ENCODE data around the gene SEMA4D. TPM values are rescaled to one million over a fixed set of nuclear protein-coding genes. Genes with fewer than 3 reads are reported as not detected.
"Not testable (repeated sequence)": the region's sequence is repeated elsewhere in the genome, so short reads cannot be mapped to it uniquely, and the experiment has no call there.

SEMA4D gene
- total RNA-seq, 2 donors from 2014 or later = 18.9 to 21.2 TPM

DNA sequence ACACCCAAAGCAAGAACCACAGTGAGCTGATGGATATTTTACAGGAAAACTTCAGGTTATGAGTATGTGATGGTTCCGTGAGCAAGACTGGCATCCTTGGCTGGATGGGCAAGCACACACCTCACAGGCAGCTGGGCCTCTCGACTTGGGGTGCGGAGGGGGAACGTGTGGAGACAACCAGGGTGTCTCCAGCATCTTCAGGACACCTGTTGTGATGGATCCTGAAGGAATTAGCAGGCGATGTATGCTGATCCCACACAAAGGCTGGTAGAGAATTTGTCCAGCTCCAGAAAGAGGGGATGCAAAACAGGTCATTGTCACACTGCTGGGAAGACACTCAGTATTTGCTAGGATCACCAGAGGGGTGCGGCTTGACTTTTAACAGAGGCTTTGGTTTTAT lies 136.9 kb downstream of the SEMA4D start:
- intact Hi-C loops (cut with DNase I, micrococcal nuclease) = no loop called here
- no peak for DNase-seq
- no peak for ATAC-seq

DNA sequence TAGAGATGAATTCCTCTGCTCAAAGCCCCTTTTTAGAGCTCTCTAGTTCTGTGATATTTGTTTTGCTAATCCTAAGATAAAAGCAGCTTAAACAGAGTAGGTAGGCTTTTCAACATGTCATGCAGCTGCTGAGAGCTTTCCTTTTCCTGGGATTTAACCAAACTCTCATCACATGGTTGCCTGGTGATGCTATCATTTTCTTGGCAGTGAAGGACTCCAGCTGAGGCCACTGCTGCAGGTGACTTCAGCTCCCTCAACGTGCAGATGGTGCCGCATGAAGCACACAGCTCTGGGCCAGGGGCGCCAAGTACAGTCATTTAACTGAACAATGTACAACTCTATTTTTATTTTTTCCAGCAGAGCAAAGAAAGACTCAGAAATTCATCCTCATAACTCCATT lies 137.4 kb downstream of the SEMA4D start:
- intact Hi-C loops (cut with DNase I, micrococcal nuclease) = no loop called here
- no peak for DNase-seq
- no peak for ATAC-seq

DNA sequence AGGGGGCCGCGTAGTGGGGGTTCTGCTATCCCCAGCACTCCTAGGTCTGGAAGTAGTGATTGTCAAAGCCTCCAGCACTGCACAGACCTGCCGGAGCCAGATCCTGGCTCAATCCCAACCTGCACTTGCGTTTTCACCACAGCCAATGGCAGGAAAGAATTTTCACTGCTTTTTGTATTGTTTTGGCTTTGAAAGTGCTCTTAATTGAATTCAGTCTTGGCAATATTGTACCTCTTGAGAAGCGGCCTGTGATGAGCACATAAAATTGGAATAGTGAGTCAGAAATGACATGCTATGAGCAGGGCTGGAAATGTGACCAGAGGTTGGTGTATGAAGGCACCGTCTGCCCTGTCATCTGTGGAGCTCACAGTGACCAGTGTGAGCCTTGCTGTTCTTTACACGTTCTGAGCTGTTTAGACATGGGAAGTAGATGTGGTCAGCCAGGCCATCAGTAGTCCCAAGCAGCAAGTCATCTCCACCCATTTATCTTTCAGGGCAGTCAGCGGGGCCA lies 138.1 kb downstream of the SEMA4D start:
- DNase-seq = no peak
- intact Hi-C loops (cut with DNase I, micrococcal nuclease) = no loop called here

DNA sequence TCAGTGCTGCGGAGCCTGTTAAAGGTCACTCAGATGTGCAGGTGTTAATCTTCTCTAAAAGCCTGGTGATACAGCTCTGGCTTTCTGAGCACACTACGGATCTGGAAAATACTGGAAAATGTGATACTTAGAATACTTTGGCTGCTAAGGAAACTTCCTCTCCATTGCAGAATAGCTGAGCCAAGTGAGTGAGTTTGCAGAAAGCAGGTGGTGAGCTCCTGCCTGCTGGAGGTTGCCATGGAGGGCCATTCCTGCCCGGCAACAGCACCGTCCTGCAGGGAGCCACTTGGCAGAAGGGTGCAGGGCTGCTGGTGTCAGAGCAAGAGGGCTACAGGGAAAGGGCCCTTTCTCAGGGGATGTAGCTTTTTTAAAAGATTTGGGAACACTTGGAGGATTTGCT lies 138.9 kb downstream of the SEMA4D start:
- intact Hi-C loops (cut with DNase I, micrococcal nuclease) = no loop called here
- DNase-seq (no peak), ATAC-seq (no peak)

More for the DNA sequence above, 138.1 kb downstream of the SEMA4D start:
- no peak for ATAC-seq

DNA sequence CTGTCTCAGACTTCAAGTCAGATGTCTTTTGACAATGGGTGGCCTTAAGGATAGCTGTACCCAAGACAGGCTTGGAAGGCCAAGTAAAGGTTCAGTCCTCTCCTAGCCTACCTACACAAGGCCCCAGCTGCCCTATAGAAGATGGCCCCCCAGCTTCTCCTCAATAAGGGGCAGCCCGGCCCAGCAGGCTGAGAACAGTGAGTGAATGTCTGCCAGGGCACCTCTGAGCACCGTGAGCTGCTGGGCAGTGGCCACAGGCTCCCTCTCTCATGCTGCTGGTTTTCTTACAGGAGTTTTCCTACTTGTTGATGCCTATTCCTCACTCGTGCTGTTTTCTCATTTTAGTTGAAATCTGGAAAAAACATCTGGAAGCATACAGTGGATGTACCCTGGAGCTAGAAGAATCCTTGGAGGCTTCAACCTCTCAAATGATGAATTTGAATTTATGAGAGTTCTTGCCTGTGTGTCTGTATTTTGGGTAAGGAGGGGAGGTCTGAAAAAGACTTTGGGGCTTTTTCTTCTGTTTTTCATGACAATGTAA lies 139.5 kb downstream of the SEMA4D start:
- DNase-seq = no peak
- intact Hi-C loops (cut with DNase I, micrococcal nuclease) = no loop called here
- ATAC-seq = no peak

DNA sequence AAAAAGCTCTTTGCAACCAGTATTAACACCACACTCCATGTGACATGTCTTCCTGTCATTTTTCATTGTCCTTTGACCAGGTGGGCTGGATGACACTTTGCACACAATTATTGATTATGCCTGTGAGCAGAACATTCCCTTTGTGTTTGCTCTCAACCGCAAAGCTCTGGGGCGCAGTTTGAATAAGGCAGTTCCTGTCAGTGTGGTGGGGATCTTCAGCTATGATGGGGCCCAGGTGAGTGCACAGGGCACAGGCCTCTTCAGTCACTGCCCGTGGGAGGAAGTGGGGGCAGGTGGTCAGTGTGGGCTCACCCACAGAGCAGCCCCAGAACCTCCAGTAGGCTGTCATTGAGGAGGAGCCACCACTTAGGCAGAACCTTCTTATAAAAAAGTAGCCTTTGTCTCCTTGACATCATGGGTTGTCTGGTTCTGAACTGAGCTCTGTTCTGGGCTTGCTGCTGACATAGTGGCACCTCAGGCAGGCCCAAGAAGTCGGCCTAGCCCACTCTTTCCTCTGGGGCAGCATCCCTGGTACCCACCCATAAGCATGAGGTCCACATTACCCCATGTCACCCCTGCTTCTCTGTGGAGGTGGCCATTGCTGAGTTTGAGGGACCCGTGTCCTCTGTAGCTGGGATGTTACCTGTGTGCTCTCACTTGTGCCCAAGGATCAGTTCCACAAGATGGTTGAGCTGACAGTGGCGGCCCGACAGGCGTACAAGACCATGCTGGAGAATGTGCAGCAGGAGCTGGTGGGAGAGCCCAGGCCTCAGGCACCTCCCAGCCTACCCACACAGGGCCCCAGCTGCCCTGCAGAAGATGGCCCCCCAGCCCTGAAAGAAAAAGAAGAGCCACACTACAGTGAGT lies 140.3 kb downstream of the SEMA4D start:
- DNase-seq (no peak), ATAC-seq (peak; percentile 17)
- intact Hi-C loops (cut with DNase I, micrococcal nuclease) = no loop called here

DNA sequence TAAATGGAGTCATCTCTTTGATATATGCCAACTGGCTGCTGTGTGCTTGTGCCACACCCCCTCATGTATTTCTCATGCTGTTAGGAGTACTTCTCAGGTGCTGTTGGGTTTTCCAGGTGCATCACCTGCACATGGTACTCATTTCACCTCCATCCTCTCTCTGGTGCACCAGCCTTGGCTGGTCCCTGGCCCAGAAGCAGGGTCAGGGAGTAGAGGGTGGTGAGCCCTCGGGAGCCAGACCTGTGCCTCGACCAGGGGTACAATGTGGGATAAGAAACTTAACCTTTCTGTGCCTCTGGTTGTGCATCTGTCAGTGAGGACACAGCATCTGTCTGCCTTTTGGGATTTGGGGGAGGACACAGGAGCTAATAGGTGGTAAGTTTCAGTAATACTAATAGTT lies 141.1 kb downstream of the SEMA4D start:
- ATAC-seq = no peak
- intact Hi-C loops (cut with DNase I, micrococcal nuclease) = no loop called here

DNA sequence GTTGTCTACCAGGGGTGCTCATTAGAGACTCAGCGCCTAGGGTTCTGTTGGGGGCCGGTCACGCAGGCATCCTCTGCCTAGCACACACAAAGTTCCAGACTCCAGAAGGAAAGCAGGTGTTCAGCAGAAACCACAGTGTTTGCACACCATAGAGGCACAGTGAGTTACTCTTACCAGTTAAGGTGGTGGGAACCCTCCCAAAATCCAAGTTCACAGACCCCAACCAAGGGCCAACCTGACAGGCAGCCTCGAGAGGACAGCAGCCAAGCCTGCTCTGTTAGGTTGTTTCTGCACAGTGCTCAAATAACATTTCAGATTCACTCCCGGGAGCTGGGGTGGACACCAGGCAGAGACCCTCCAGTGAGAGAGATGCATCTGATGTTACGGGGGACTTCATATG lies 143.4 kb downstream of the SEMA4D start:
- ATAC-seq (no peak), DNase-seq (no peak)
- intact Hi-C loops (cut with DNase I, micrococcal nuclease) = no loop called here

More for the DNA sequence above, 141.1 kb downstream of the SEMA4D start:
- DNase-seq = no peak

DNA sequence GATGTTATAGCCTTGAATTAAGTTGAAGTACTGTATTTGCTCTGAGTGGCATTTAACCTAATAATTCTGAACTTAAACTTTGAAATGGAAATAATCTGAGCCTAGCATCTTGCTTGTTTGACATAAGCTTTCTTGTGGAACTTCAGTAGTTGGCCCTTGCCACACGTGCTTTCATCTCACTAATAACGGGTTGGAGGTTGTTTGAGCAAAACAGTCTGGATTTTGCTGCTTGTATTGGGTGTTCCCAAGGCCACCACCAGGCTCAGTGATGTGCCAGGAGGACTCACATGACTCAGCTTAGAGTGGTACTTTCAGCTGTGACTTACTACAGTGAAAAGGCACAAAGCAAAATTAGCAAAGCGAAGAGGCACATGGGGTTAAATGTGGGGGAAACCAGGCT lies 143.9 kb downstream of the SEMA4D start:
- no peak for DNase-seq
- ATAC-seq = no peak

DNA sequence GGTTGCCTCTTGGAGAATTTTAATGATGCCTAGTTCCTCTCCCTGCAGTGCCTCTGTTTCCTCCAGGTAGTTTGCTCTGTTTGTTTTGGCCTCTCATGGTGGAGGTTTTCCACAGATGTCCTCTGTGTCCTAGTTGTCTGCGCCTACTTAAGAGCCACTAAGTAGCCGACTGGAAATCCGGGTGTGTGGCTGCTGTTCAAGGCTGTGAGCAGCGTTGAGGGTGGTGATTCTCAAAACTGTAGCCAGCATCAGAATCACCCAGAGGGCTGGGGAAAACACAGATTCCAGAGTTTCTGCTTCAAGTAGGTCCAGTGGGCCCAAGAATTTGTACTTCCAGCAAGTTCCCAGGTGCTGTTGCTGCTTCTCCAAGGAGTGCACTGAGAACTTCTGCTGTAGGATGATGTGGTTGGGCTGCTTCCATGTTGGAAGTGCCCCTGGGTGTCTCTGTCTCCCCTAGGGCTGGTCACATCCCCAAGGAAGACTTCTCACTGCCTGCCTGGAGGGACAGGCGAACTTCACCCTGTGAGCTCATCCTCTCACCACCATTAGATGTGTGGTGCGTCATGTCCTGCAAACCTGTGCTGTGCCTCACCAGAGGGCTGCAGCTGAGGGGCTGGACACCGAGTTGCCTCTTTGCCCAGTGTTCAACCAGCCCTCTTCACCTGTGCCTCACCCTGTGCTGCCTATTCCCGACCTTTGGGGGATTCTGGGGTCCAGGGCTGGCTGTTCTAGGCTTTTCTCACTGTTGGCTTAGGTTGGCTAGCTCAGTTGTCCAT lies 144.9 kb downstream of the SEMA4D start:
- DNase-seq (no peak), ATAC-seq (no peak)
- intact Hi-C loops (cut with DNase I, micrococcal nuclease) = no loop called here

More for the DNA sequence above, 143.9 kb downstream of the SEMA4D start:
- intact Hi-C loops (cut with DNase I, micrococcal nuclease) = no loop called here

DNA sequence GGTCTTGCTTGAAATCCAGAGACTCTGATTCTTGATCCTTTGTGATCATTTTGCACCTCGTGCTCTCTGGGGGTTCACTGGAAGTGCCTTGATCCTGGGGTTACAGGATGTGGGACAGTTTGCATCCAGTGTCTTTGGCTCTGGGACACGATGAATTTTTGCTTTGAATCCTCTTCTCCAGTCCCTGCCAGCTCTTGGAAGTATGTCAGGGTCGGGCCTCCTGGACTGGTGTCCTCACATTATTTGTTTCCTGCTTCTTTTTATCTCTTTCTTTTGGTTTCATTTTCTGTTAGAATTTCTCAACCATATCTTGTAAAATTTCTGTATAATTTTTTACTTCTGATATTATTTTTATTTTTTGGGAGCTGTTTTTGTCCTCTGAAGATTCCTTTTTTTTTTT lies 145.5 kb downstream of the SEMA4D start:
- intact Hi-C loops (cut with DNase I, micrococcal nuclease) = no loop called here
- DNase-seq (no peak), ATAC-seq (no peak)

DNA sequence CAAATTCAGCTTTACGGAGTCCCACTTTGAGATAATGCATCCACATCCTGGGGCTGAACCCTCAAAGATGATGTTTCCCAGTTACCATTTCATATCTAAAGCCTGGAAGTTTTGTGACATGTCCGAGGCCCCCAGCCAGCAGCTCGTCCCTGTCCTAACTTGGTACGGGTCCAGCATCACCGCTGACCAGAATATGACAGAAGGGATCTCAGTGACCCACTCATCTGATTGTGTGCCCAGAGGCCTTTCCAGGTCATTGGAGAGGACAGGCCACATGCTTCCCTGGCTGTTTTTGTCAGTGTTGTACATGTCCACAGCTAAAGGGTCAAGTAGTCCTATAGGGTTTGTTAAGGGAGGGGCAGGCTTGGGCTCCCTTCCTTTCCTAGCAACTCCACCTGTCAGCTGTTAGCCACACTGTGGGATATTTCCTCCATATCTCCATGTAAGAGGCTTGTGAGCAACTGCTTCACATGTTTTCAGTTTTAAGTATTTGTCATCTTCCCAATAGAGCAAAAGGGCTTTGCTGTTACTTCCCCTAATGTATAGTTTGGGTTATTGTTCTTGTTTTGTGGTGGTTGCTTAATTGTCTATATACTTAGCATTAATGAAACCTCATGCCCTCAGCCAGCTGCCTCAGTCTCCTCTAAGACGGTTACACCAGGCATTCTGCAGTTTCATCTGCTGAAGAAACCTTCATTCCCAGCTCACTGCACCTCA lies 146.2 kb downstream of the SEMA4D start:
- DNase-seq (no peak), ATAC-seq (no peak)
- intact Hi-C loops (cut with DNase I, micrococcal nuclease) = no loop called here

DNA sequence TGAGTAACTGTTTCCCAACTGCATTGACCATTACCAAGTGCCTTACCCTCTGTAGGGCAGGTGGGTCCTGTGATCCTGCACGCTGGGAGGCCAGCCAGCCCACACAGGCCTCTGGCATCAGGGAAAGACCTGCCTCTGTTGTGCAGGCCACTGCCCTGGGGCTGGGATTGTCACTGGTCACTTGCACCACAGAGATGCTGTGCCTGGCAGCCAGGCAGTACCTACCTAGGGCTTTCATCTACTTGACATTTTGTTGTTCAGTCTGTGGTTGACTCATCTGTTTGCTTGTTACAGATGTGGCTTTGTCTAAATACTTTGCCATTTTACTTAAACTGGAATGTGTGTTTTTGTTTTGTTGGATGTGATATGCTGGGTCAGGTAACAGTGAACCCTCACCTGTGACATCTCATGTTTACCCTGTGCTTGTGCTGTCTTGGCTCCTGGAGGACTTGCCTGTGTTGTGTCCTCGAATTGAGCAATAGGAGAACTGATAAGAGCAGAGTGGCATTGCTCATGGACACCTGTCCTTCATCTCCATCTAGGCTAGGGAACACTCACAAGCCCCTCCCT lies 146.8 kb downstream of the SEMA4D start:
- intact Hi-C loops (cut with DNase I, micrococcal nuclease) = no loop called here
- DNase-seq (no peak), ATAC-seq (no peak)

DNA sequence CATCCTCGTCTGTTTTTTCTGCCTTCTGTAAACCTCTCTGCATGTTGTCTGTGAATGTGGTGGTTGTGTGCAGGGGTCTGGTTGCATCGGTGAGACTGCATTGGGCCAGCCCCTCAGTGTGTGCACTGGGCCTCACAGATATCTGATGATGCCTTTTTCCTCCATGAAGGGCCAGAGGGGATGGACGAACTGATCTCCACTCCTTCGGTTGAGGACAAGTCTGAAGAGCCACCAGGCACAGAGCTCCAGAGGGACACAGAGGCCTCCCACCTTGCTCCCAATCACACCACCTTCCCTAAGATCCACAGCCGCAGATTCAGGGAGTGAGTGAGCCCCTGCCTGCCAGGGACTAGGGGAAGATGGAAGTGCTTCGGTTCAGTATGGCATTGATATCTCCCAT lies 148.3 kb downstream of the SEMA4D start:
- intact Hi-C loops (cut with DNase I, micrococcal nuclease) = no loop called here
- ATAC-seq = no peak
- no peak for DNase-seq

DNA sequence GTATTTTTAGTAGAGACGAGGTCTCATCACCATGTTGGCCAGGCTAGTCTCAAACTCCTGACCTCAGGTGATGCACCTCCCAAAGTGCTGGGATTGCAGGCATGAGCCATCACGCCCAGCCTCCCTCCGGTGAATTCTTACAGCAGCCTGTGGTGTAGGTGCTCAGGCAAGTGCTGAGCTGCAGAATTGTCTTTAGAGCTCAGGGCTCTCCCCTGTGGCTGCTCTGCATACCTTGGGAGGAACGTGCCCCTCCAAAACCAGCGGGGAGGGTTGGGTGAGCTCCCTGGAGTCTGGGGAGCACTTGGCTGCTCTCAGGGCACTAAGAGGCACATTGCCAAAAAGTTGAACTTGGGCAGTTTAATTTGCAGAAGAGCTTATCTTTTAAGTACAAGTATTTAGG lies 150.3 kb downstream of the SEMA4D start:
- DNase-seq (no peak), ATAC-seq (no peak)
- intact Hi-C loops (cut with DNase I, micrococcal nuclease) = no loop called here

DNA sequence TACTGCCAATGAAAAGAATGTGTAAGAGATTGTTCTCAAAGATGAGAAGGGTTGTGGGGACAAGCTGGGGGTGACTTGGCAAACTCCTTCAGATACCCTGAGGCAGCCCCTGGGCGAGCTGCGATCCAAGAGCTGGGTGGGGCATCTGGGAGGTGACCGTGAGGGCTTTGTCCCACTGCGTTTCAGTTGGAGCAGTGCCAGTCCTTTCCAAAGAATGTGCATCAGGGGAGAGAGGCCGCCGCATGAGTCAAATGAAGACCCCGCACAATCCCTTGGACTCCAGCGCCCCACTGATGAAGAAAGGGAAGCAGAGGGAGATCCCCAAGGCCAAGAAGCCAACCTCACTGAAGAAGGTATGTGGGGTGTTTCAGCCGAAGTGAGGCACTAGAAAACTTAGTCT lies 151.2 kb downstream of the SEMA4D start:
- intact Hi-C loops (cut with DNase I, micrococcal nuclease) = no loop called here

DNA sequence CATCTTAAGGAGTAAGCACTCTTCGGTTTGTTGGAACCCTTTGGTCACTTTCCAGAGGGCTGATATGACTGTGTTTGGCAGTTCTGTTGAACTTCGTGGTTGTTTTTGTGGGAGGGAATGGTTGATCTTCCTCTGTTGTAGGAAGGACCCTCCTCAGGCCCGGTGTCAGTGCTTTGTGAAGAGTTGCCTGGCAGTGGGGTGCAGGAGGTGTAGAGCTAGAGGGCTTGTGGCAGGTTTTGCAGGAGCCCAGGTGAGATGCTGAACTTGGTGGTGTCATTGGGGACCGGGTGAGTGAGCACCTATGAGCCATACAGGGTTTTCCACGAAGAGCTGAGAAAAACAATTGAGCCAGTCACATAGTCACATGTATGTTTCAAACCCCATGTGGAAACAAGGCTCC lies 152.4 kb downstream of the SEMA4D start:
- DNase-seq (no peak), ATAC-seq (no peak)
- intact Hi-C loops (cut with DNase I, micrococcal nuclease) = no loop called here

More for the DNA sequence above, 151.2 kb downstream of the SEMA4D start:
- no peak for ATAC-seq
- DNase-seq = no peak

DNA sequence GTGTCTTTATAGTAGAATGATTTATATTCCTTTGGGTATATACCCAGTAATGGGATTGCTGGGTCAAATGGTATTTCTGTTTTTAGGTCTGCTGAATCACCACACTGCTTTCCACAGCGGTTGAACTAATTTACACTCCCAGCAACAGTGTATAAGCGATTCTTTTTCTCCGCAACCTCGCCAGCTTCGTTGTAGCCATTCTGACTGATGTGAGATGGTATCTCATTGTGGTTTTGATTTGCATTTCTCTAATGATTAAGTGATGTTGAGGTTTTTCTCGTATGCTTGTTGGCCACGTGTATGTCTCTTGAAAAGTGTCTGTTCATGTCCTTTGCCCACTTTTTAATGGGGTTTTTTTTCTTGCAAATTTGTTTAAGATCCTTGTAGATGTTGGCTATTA lies 154.1 kb downstream of the SEMA4D start:
- DNase-seq; intact Hi-C loops (cut with DNase I, micrococcal nuclease); ATAC-seq: not testable (repeated sequence)

DNA sequence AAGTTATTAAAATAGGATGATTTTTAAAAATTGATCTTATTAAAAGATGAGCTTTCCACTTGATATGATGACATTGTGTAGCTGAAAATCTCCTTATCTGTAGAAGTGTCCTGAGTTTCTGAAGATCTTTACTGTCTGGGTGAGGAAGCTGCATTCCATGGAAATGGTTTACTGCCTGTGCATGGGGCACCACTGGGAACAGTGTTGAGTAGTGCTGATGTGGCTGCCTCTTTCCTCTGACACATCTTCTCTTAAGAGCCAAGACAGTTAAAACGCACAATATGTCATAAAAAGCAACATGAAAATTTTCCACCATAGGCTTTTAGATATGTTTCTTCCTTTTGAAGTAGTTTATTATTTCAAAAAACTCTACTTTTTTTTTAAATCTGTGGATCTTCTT lies 155.0 kb downstream of the SEMA4D start:
- intact Hi-C loops (cut with DNase I, micrococcal nuclease) = no loop called here

More for the DNA sequence above, 155.0 kb downstream of the SEMA4D start:
- no peak for DNase-seq
- ATAC-seq = no peak
